Measurements from ENCODE around the gene CLMN. TPM values are rescaled to one million over a fixed set of nuclear protein-coding genes. Genes with fewer than 3 reads are reported as not detected.

CLMN gene
- total and polyA plus RNA-seq, 8 donors = 17.4 to 78.1 (median 59.8) TPM

DNA sequence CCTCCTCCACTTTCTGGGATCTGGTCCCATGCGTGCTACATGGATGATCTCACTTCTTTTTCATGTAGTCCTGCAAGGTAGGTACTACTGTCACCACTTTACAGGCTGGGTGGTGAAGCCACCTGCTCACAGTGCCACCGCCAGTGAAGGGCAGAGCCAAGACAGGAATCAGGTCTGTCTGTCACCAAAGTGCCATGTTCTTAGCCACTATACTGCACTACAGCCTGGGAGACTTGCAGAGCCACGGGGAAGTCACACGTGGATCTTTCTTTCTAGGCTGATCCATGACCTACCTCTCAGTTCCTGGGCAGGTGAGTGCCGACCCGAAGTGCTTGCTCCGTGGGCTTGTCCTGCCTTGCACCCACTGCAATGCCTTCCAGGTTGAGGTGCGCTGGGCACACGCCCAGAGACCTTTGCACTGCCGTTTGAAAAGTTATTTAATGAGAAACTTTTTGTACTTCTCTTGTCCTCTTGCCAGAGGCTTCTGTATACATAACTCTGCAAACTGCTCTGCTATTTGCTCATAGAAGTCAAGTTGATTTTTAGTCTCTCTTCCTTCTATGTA lies 19.7 kb upstream of the CLMN start:
- FAIRE-seq = no peak
- H3K27ac ChIP-seq = peak overlapping the region; percentile 82 to 93 (median 89)
- peak in 5 of 6 donors; percentile 68 to 88 (median 80) for DNase-seq
- H3K4me3 ChIP-seq = no peak overlapping the region
- no peaks in the 10 kb centered on the region for H3K27me3 ChIP-seq
- WGBS, 2 donors = 12 to 14% methylated on average over 10 of the region's 10 CpGs
- intact Hi-C loops (cut with DNase I) = no loop called here
- H3K9me3 ChIP-seq = no peaks in the 10 kb centered on the region
- peak; percentile 56 to 70 (median 61) for ATAC-seq
- H3K36me3 ChIP-seq = no peaks in the 10 kb centered on the region
- no peak for TF ChIP-seq CTCF (IDR thresholded peaks at IDR 0.05)
- peaks cover 20 to 47% (median 38%) of the 10 kb centered on the region in 3 donors for H3K4me1 ChIP-seq

GRCh38 chr14:95338436-95338835 lies 18.7 kb upstream of the CLMN start:
- Histone ChIP-seq H3K36me3 (no peaks in the 10 kb centered on the region), H3K27me3 (no peaks in the 10 kb centered on the region), H3K4me1 (peaks cover 20 to 47% (median 38%) of the 10 kb centered on the region in 3 donors), H3K27ac (peak overlapping the region in 3 of 4 donors; percentile 82 to 90 (median 88)), H3K4me3 (no peak overlapping the region), H3K9me3 (no peaks in the 10 kb centered on the region)
- 74 to 84% methylated on average over 5 of the region's 5 CpGs for WGBS, 2 donors
- intact Hi-C loops (cut with DNase I) = no loop called here
- FAIRE-seq (no peak), DNase-seq (no peak), ATAC-seq (no peak)
- no peak for TF ChIP-seq CTCF (IDR thresholded peaks at IDR 0.05)

- Histone ChIP-seq H3K9me3 (no peaks in the 10 kb centered on the region), H3K4me1 (peaks cover 20 to 44% (median 37%) of the 10 kb centered on the region in 3 donors), H3K4me3 (no peak overlapping the region), H3K27ac (peak overlapping the region in 1 of 4 donors; percentile 17), H3K36me3 (no peaks in the 10 kb centered on the region), H3K27me3 (no peaks in the 10 kb centered on the region)
- no peak for FAIRE-seq
- no peak for DNase-seq
- WGBS, 2 donors = 56 to 62% methylated on average over 10 of the region's 10 CpGs
- intact Hi-C loops (cut with DNase I) = no loop called here
- no peak for ATAC-seq
- TF ChIP-seq CTCF (IDR thresholded peaks at IDR 0.05) = no peak
These were observed 17.4 kb upstream of the CLMN start for GRCh38 chr14:95337041-95337595.

- intact Hi-C loops (cut with DNase I) = no loop called here
- TF ChIP-seq CTCF (IDR thresholded peaks at IDR 0.05) = no peak
- DNase-seq (no peak), FAIRE-seq (no peak), ATAC-seq (no peak)
- Histone ChIP-seq H3K4me3 (no peak overlapping the region), H3K27ac (no peak overlapping the region), H3K36me3 (no peaks in the 10 kb centered on the region), H3K27me3 (no peaks in the 10 kb centered on the region), H3K4me1 (peaks cover 18 to 37% (median 29%) of the 10 kb centered on the region in 3 donors), H3K9me3 (no peaks in the 10 kb centered on the region)
- WGBS, 2 donors = 63 to 71% methylated on average over 5 of the region's 5 CpGs
These were observed 16.6 kb upstream of the CLMN start for GRCh38 chr14:95336192-95336760.

DNA sequence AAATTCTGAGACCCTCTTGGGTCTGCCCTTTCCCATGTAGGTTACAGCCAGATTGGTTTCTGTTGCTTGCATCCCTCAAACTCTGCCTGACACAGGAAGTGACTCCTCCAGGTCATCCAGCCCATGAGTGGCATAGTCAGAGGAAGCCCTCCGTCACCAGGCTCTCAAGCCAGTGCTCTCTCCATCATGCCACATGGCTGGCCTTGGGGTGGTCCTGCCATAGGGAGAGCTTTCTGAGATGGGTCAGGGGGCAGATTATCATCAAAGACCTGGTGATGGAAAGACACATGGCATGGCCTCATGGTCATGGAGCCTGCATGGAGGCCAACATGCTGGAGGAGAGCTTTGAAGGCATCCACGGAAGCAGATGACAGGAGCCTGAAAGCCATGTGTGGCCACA lies 15.4 kb upstream of the CLMN start:
- H3K9me3 ChIP-seq = no peaks in the 10 kb centered on the region
- no peaks in the 10 kb centered on the region for H3K27me3 ChIP-seq
- TF ChIP-seq CTCF (IDR thresholded peaks at IDR 0.05) = no peak
- intact Hi-C loops (cut with DNase I) = no loop called here
- H3K36me3 ChIP-seq = no peaks in the 10 kb centered on the region
- H3K27ac ChIP-seq = no peak overlapping the region
- H3K4me3 ChIP-seq = no peak overlapping the region
- 92 to 94% methylated on average over 2 of the region's 2 CpGs for WGBS, 2 donors
- FAIRE-seq (no peak), ATAC-seq (no peak), DNase-seq (no peak)
- peaks cover 10 to 29% (median 21%) of the 10 kb centered on the region in 3 donors for H3K4me1 ChIP-seq
